H9 (cell line): ENCODE data around the gene KRTAP1-4. TPM values are rescaled to one million over a fixed set of nuclear protein-coding genes. Genes with fewer than 3 reads are reported as not detected.

Experiments used
- DNase-seq: peaks from one replicate; pipeline ENCODE4 v3.0.0-alpha.2; 2017
- H2AFZ ChIP-seq: one replicate; pipeline ENCODE4 v1.6.1; 2013; ENCODE audit warnings: mild to moderate bottlenecking, low read length, control low read depth, moderate library complexity
- H2AK5ac ChIP-seq: 2 replicates; pipeline ENCODE4 v1.6.1; 2013; ENCODE audit warnings: low read length, control low read depth, mixed read lengths; ENCODE audit not compliant: insufficient read length
- H2BK120ac ChIP-seq: one replicate; pipeline ENCODE4 v1.6.1; 2013; ENCODE audit warnings: low read depth, mild to moderate bottlenecking, low read length, control low read depth, inconsistent platforms; ENCODE audit not compliant: poor library complexity, severe bottlenecking
- H2BK12ac ChIP-seq: 2 replicates; pipeline ENCODE4 v1.6.1; 2013; ENCODE audit warnings: low read length, control low read depth, mixed read lengths, low read depth; ENCODE audit not compliant: insufficient read length
- H2BK15ac ChIP-seq: 2 replicates; pipeline ENCODE4 v1.6.1; 2013; ENCODE audit warnings: low read depth, low read length, control low read depth
- H2BK20ac ChIP-seq: one replicate; pipeline ENCODE4 v1.6.1; 2013; ENCODE audit warnings: low read depth, mild to moderate bottlenecking, low read length, control low read depth, inconsistent platforms; ENCODE audit not compliant: poor library complexity, severe bottlenecking
- H2BK5ac ChIP-seq: 2 replicates; pipeline ENCODE4 v1.6.1; 2013; ENCODE audit warnings: low read length, control low read depth, mixed read lengths; ENCODE audit not compliant: insufficient read length
- H3K14ac ChIP-seq: 2 replicates; pipeline ENCODE4 v1.6.1; 2013; ENCODE audit warnings: low read length, control low read depth; ENCODE audit not compliant: insufficient read depth
- H3K18ac ChIP-seq: 2 replicates; pipeline ENCODE4 v1.6.1; 2013; ENCODE audit warnings: low read depth, mild to moderate bottlenecking, mixed read lengths, low read length, control low read depth; ENCODE audit not compliant: insufficient read length
- H3K23ac ChIP-seq: 2 replicates; pipeline ENCODE4 v1.6.1; 2013; ENCODE audit warnings: low read length, control low read depth, mixed read lengths, low read depth; ENCODE audit not compliant: insufficient read length
- H3K23me2 ChIP-seq: 2 replicates; pipeline ENCODE4 v1.6.1; 2013; ENCODE audit warnings: low read depth, mild to moderate bottlenecking, mixed read lengths, low read length, control low read depth; ENCODE audit not compliant: insufficient read length, poor library complexity, severe bottlenecking
- H3K27ac ChIP-seq: 2 replicates; pipeline ENCODE4 v1.5.1; 2013; ENCODE audit warnings: low read length, control low read depth, mixed read lengths, low read depth; ENCODE audit not compliant: insufficient read length
- H3K27me3 ChIP-seq: 2 replicates; pipeline ENCODE4 v1.6.1; 2013; ENCODE audit warnings: low read length, control low read depth, inconsistent platforms; ENCODE audit not compliant: insufficient read depth
- H3K4ac ChIP-seq: 2 replicates; pipeline ENCODE4 v1.6.1; 2013; ENCODE audit warnings: low read depth, mild to moderate bottlenecking, control low read depth, inconsistent platforms, low read length, moderate library complexity
- H3K4me1 ChIP-seq: 2 replicates; pipeline ENCODE4 v1.6.1; 2013; ENCODE audit warnings: low read length, control low read depth, inconsistent platforms; ENCODE audit not compliant: insufficient read depth
- H3K4me2 ChIP-seq: 2 replicates; pipeline ENCODE4 v1.6.1; 2013; ENCODE audit warnings: low read length, control low read depth, mixed read lengths; ENCODE audit not compliant: insufficient read length, insufficient read depth
- H3K56ac ChIP-seq: 2 replicates; pipeline ENCODE4 v1.6.1; 2013; ENCODE audit warnings: low read depth, mild to moderate bottlenecking, mixed read lengths, low read length, control low read depth; ENCODE audit not compliant: insufficient read length
- H3K79me1 ChIP-seq: 2 replicates; pipeline ENCODE4 v1.6.1; 2013; ENCODE audit warnings: low read depth, mild to moderate bottlenecking, moderate library complexity, low read length, control low read depth, inconsistent platforms; ENCODE audit not compliant: insufficient read depth, poor library complexity, severe bottlenecking
- H3K79me2 ChIP-seq: 2 replicates; pipeline ENCODE4 v1.6.1; 2013; ENCODE audit warnings: low read length, control low read depth, inconsistent platforms; ENCODE audit not compliant: insufficient read depth
- H3K9ac ChIP-seq: 2 replicates; pipeline ENCODE4 v1.6.1; 2013; ENCODE audit warnings: low read length, control low read depth, mixed read lengths; ENCODE audit not compliant: insufficient read length; ENCODE audit errors: extremely low read depth
- H3K9me3 ChIP-seq: one replicate; pipeline ENCODE4 v1.6.1; 2013; ENCODE audit warnings: low read depth, low read length, inconsistent platforms; ENCODE audit not compliant: control insufficient read depth
- H3T11ph ChIP-seq: one replicate; pipeline ENCODE4 v1.6.1; 2013; ENCODE audit warnings: mild to moderate bottlenecking, low read length, control low read depth, inconsistent platforms
- H4K20me1 ChIP-seq: one replicate; pipeline ENCODE4 v1.6.1; 2013; ENCODE audit not compliant: control insufficient read depth, insufficient read length, insufficient read depth
- H4K5ac ChIP-seq: 2 replicates; pipeline ENCODE4 v1.6.1; 2013; ENCODE audit warnings: low read depth, mild to moderate bottlenecking, mixed read lengths, low read length, control low read depth; ENCODE audit not compliant: insufficient read length
- H4K8ac ChIP-seq: replicated peaks from 2 replicates; pipeline ENCODE4 v1.6.1; 2013; ENCODE audit warnings: low read length, control low read depth, mixed read lengths, low read depth; ENCODE audit not compliant: insufficient read length
- H4K91ac ChIP-seq: 2 replicates; pipeline ENCODE4 v1.6.1; 2013; ENCODE audit warnings: low read depth, mild to moderate bottlenecking, moderate library complexity, mixed read lengths, low read length, control low read depth; ENCODE audit not compliant: insufficient read length
- H3K27ac Mint-ChIP-seq, 3 experiments: 2 replicates in 2 of 3; 3 replicates in 1 of 3; pipeline ENCODE4 v1.8.0; 2020 to 2021; ENCODE audit warnings: mixed read lengths in 3 of 3, mild to moderate bottlenecking in 1 of 3, moderate library complexity in 1 of 3
- H3K27me3 Mint-ChIP-seq: 2 replicates; pipeline ENCODE4 v1.8.0; 2021; ENCODE audit warnings: low read depth, mild to moderate bottlenecking, moderate library complexity, mixed read lengths
- H3K36me3 Mint-ChIP-seq, 3 experiments: 2 replicates in 2 of 3; 3 replicates in 1 of 3; pipeline ENCODE4 v1.8.0; 2020 to 2021; ENCODE audit warnings: low read depth in 3 of 3, mixed read lengths in 3 of 3; ENCODE audit not compliant: insufficient read depth in 1 of 3
- H3K4me1 Mint-ChIP-seq, 2 experiments: 2 replicates each; pipeline ENCODE4 v1.8.0; 2020; ENCODE audit warnings: mixed read lengths in 2 of 2
- H3K4me3 Mint-ChIP-seq, 2 experiments: 2 replicates in 1 of 2; 3 replicates in 1 of 2; pipeline ENCODE4 v1.8.0; 2020 to 2021; ENCODE audit warnings: mild to moderate bottlenecking in 2 of 2, mixed read lengths in 2 of 2, moderate library complexity in 1 of 2
- H3K9me3 Mint-ChIP-seq, 2 experiments: 2 replicates in 1 of 2; 3 replicates in 1 of 2; pipeline ENCODE4 v1.8.0; 2020; ENCODE audit warnings: mild to moderate bottlenecking in 2 of 2, mixed read lengths in 2 of 2, moderate library complexity in 1 of 2
- WGBS: extraction: QIAGEN DNeasy Blood & Tissue Kit; methylation state at CpG from one replicate; pipeline ENCODE4 v1.1.7; 2013; ENCODE audit warnings: missing lambda C conversion rate, low lambda C conversion rate, mixed read lengths; ENCODE audit not compliant: insufficient read length; ENCODE audit errors: extremely low coverage; 5-methylcytosine and 5-hydroxymethylcytosine counted together
- total RNA-seq: library from RNA; stranded (reverse); gene quantifications from 2 replicates; pipeline ENCODE4 v1.2.1, GENCODE V29; 2021
- TF ChIP-seq, protein P1 (sequence below): fragments of 200-600 bp; sonication (generic); conservative IDR thresholded peaks from 3 replicates; pipeline ENCODE4 v1.8.0; 2021; ENCODE audit warnings: antibody characterized with exemption, mild to moderate bottlenecking

KRTAP1-4 gene
- total RNA-seq, 1 experiment from 2014 or later: not detected

DNA sequence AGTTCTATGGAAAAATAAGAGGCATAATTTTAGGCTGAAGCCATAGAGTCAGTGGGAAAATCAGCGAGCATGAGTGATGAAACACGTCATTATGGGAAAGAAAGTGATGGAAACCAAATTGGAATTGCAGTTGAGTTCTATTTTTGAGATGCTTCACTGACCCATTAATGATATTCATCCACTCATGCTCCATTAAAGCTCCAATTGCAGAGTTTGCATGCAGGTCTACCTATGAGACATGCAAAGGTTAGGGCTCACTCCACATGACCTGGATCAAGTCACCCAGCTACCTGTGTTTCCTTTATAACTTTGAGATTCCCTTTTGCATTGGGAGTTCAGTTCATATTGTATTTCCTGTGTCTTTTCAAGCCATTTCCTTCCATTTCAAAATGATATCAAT is 43.7 kb upstream of the KRTAP1-4 start:
- Histone ChIP-seq H3K4ac (no peak overlapping the region), H3K9me3 (no peaks in the 10 kb centered on the region), H3K79me1 (no peaks in the 10 kb centered on the region), H3K14ac (no peak overlapping the region), H3K4me2 (no peak overlapping the region), H4K5ac (no peak overlapping the region), H2BK15ac (no peak overlapping the region), H3K27ac (no peak overlapping the region), H3K79me2 (no peaks in the 10 kb centered on the region), H3T11ph (no peak overlapping the region), H3K56ac (no peak overlapping the region), H3K23ac (no peak overlapping the region), H2BK120ac (no peak overlapping the region), H3K4me1 (no peaks in the 10 kb centered on the region), H2BK12ac (no peak overlapping the region), H3K23me2 (no peaks in the 10 kb centered on the region), H2BK5ac (no peak overlapping the region), H2AFZ (no peak overlapping the region), H3K27me3 (no peaks in the 10 kb centered on the region), H4K91ac (no peak overlapping the region), H2BK20ac (no peak overlapping the region), H3K9ac (no peak overlapping the region), H3K18ac (no peak overlapping the region), H4K8ac (no peak overlapping the region), H4K20me1 (no peaks in the 10 kb centered on the region), H2AK5ac (no peak overlapping the region)
- no peak for DNase-seq
- H3K4me3 Mint-ChIP-seq: no peak overlapping the region
- TF ChIP-seq, protein P1, sequence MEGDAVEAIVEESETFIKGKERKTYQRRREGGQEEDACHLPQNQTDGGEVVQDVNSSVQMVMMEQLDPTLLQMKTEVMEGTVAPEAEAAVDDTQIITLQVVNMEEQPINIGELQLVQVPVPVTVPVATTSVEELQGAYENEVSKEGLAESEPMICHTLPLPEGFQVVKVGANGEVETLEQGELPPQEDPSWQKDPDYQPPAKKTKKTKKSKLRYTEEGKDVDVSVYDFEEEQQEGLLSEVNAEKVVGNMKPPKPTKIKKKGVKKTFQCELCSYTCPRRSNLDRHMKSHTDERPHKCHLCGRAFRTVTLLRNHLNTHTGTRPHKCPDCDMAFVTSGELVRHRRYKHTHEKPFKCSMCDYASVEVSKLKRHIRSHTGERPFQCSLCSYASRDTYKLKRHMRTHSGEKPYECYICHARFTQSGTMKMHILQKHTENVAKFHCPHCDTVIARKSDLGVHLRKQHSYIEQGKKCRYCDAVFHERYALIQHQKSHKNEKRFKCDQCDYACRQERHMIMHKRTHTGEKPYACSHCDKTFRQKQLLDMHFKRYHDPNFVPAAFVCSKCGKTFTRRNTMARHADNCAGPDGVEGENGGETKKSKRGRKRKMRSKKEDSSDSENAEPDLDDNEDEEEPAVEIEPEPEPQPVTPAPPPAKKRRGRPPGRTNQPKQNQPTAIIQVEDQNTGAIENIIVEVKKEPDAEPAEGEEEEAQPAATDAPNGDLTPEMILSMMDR: no peak
- no peaks in the 10 kb centered on the region for H3K4me1 Mint-ChIP-seq
- no peaks in the 10 kb centered on the region; the same call in none of the 2 replicates for H3K27me3 Mint-ChIP-seq
- no peaks in the 10 kb centered on the region for H3K36me3 Mint-ChIP-seq
- H3K9me3 Mint-ChIP-seq: no peaks in the 10 kb centered on the region; a peak in 1 of 5 replicates
- WGBS: no CpG with 5 or more reads among the region's 2 CpGs
- H3K27ac Mint-ChIP-seq: no peak overlapping the region
